ENCODE results near the gene ENPP1.

DNA sequence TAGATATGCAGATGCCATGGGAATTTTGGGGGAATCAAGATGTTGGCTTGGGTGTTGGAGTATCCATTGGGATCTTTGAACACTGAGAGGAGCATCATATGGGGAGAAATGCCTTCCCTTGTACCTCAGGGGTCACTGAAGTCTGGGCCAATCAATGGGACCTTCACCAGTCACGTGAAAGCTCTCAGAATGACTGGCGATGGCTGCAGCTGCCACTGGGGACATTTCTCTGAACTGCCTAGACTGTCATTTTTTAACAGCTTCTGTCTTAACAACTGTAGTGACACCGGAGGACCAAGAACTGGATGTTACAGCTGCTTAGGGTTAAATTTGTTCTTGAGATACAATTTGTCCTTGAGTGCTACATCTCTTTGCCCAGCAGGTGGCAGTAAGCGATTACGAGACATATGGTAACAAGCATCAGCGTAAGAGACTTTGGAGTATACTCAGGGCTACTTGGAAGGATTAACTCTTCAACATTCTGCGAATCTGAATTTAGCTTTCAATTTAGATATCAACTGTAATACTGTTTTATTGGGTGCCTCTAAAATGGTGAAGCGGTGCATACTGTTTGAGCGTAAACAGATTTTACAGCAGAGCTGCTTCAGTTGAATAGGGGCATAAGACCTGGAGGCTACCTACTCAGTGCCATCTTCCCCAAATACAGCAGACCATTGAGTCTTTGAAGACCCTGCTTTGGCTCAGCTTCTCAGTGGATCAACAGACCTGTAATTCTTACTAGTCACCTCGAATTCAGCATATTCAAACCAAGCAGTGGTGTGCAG, 107.3 kb downstream of the ENPP1 start:
- TF ChIP-seq, protein P1, sequence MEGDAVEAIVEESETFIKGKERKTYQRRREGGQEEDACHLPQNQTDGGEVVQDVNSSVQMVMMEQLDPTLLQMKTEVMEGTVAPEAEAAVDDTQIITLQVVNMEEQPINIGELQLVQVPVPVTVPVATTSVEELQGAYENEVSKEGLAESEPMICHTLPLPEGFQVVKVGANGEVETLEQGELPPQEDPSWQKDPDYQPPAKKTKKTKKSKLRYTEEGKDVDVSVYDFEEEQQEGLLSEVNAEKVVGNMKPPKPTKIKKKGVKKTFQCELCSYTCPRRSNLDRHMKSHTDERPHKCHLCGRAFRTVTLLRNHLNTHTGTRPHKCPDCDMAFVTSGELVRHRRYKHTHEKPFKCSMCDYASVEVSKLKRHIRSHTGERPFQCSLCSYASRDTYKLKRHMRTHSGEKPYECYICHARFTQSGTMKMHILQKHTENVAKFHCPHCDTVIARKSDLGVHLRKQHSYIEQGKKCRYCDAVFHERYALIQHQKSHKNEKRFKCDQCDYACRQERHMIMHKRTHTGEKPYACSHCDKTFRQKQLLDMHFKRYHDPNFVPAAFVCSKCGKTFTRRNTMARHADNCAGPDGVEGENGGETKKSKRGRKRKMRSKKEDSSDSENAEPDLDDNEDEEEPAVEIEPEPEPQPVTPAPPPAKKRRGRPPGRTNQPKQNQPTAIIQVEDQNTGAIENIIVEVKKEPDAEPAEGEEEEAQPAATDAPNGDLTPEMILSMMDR (IDR thresholded peaks at IDR 0.05) = peak; percentile 17 to 60 (median 59)
- TF ChIP-seq POLR2A (IDR thresholded peaks at IDR 0.05) (no peak), POLR2AphosphoS5 (IDR thresholded peaks at IDR 0.05; ENCODE audit: insufficient read depth in 1 of 2, low read depth in 1 of 2) (no peak)

Data from vagina (tissue), 2 donors.